GM21447 (cell line): ENCODE results near the gene RBM18.

Experiments
- ATAC-seq: cut with Tn5 transposase; IDR thresholded peaks from one replicate; pipeline ENCODE4 v1.9.1; 2021; ENCODE audit not compliant: unreplicated experiment

Gene RBM18

GRCh38 chr9:122206118-122207046 lies 58.3 kb downstream of the RBM18 start:
- ATAC-seq = no peak

GRCh38 chr9:122205176-122205575 lies 59.5 kb downstream of the RBM18 start:
- ATAC-seq = no peak

GRCh38 chr9:122204491-122204890 lies 60.1 kb downstream of the RBM18 start:
- no peak for ATAC-seq

- ATAC-seq = no peak
These were observed 60.6 kb downstream of the RBM18 start for GRCh38 chr9:122204055-122204454.

GRCh38 chr9:122202111-122202510 lies 62.5 kb downstream of the RBM18 start:
- ATAC-seq = no peak

- no peak for ATAC-seq
These were observed 63.0 kb downstream of the RBM18 start for GRCh38 chr9:122201641-122202040.

GRCh38 chr9:122200960-122201595 lies 63.6 kb downstream of the RBM18 start:
- no peak for ATAC-seq

GRCh38 chr9:122197882-122198281 lies 66.8 kb downstream of the RBM18 start:
- no peak for ATAC-seq

GRCh38 chr9:122197426-122197825 lies 67.2 kb downstream of the RBM18 start:
- ATAC-seq = no peak

GRCh38 chr9:122195875-122196274 lies 68.8 kb downstream of the RBM18 start:
- no peak for ATAC-seq

GRCh38 chr9:122193651-122194050 lies 71.0 kb downstream of the RBM18 start:
- no peak for ATAC-seq

GRCh38 chr9:122192914-122193525 lies 71.6 kb downstream of the RBM18 start:
- ATAC-seq = no peak

- ATAC-seq = no peak
These were observed 72.3 kb downstream of the RBM18 start for GRCh38 chr9:122192261-122192875.

GRCh38 chr9:122191584-122191983 lies 73.1 kb downstream of the RBM18 start:
- ATAC-seq = no peak

- ATAC-seq = no peak
These were observed 73.9 kb downstream of the RBM18 start for GRCh38 chr9:122190597-122191381.

GRCh38 chr9:122188369-122188768 lies 76.3 kb downstream of the RBM18 start:
- no peak for ATAC-seq
